GM18867 (cell line): ENCODE data around the gene MS4A14.
"Not testable (repeated sequence)": the region's sequence is repeated elsewhere in the genome, so short reads cannot be mapped to it uniquely, and the experiment has no call there.

Experiments
- ATAC-seq: cut with Tn5 transposase; IDR thresholded peaks from one replicate; pipeline ENCODE4 v1.9.1; 2021; ENCODE audit warnings: mild to moderate bottlenecking, moderate library complexity; ENCODE audit not compliant: unreplicated experiment

The MS4A14 gene

DNA sequence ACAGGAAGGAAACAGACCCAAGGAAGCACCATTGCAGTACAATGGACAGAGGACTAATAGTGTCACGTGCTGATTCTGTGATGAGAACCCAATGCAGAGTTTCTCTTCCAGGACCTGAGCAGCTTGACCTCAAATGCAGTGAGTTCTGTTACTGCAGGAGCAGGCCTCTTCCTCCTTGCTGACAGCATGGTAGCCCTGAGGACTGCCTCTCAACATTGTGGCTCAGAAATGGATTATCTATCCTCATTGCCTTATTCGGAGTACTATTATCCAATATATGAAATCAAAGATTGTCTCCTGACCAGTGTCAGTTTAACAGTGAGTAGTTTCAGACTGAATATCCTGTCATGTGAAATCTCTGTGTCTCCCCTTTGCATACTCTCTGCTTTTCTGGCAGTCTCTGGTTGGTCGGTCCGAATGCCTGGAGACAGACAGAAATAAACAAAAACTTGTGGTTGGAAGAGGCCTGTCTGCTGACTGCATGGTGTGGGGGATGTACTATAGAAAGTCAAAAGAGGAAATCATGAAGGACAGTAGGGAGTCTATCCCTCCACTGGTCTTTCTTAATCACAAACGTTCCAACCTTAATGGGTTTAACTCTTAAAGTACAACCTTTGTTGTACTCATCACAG lies 6.9 kb upstream of the MS4A14 start:
- peak; percentile 83 for ATAC-seq

DNA sequence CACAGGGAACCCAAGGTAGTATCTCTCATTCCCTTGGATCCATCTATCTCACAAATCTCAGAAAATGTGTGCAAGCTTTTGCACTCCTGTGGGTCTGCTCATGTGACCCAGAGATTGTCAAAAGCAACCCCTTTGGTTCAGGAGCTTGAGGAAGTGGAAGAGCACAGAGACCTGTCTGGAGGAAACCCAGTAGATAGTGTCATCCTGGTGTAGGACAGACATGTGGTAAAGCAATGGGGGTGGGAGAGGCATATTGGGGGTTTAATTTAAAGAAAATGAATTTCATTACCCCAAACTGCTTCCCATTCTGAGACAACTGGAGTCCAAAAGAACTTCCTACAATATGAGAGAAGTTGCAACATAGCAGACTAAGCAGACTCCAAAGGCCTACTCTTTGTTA lies 5.8 kb upstream of the MS4A14 start:
- ATAC-seq = no peak

DNA sequence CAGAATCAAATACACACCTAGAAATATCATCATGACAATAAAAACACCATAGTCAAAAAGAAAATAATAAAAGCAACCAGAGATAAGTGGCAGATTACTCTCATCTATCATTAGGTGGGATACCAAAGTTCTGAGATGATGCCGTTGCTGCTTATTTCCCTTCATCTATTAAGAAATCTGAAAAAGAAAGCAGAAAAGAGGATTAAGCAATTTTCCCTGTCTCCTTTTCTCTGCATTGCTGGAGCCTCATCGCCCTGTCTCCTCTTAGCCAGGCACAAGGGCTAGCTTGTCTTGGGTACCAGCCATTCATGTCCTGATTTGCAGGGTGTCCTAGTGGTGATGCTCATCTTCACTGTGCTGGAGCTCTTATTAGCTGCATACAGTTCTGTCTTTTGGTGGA lies 3.9 kb upstream of the MS4A14 start:
- no peak for ATAC-seq

DNA sequence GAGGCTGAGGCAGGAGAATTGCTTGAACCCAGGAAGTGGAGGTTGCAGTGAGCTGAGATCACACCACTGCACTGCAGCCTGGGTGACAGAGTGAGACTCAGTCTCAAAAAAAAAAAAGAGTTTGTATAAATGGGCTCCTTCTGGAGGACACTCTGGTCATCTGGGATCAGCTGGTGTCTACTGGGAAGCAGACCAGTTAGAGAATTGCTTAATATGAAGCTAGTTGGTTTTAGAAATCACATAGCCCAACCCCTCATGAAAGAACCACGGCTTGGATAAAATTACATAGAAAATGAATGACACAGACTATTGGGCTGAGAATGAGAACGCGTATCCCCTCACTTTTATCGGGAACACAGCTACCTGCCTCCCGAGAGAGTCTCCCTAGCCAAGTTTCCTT lies 3.2 kb upstream of the MS4A14 start:
- ATAC-seq = no peak

DNA sequence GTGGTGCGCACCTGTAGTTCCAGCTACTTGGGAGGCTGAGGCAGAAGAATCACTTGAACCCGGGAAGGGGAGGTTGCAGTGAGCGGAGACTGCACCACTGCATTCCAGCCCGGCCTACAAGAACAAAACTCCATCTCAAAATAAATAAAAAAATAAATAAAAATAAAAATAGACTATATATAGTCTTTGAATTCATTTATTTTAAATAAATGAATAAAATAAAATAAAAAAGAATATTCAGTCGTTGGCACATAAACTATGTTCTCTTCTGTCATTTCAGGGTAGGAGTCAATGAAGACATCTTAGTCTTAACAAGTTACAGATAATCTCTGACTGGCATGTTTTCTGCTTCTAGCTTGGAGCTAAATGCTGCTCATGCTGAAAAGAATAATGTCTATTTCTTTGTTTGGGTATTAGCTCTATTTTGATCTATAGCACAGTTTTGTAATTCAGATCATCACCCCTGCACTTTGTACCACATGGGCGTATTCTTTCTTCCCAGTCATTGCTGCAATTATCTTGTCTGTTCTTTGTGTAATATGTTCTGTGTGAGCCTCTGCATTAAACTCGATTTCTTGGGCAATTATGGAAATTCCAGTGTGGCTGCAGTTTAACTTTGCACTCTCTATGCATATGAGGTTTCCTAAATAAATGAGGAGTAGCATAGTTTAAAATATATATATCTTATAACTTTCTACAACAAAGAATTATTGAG lies 1.4 kb upstream of the MS4A14 start:
- ATAC-seq = no peak

DNA sequence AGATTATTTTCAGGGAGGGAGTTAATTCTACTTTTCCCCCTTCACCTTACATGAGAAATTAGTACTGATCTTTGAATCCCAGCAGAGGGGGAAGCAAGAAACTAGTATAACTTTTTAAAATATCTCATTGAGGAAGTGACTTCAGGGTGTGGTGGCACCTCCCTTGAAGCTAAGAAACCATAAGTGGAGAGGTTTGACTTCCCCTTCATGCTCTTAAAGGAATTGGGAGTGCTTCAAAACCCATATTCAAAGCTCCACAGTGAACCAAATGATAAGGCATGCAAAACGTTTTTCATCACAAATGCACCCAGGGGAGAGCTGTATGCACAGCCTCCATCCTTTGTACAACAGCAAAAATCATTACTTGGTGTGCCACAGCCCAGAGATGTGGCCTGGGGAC lies 540 bp downstream of the MS4A14 start:
- peak; percentile 80 for ATAC-seq

DNA sequence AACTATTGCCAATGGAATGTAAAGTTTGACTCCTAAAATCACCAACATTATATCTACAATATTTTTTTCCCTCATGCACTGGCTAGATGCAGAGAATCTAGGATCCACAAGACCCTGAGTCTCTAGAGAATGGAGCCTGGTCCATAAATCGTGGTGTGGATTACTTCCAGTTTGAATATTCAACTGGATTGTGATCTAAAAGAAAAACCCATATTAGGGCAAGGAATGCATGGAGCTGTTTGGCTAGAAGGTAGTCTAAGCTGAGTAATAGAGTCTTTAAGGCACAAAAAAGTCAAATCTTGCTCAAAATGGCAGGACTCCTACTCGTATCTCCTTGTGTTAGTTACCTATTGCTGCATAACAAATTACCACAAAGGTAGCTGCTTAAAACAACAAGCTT lies 23.8 kb downstream of the MS4A14 start:
- ATAC-seq = no peak

DNA sequence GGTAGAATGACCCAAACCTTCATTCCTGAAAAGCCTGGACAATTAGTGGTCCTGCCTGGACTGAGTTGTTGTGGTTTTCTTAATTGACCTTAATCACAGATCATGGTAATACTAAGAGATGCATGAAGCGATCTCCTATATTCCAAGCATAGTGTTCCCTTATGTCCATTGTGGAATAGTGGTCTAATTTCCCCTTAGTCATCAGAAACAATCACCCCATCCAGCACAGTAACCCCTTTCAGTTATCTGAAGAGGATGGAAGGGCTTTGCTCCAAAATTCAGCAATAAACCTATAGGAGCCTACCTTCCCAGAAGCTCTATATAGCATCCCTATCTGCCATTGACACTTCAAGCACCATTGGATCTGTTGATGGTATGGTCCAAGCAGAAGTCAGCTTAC lies 26.4 kb downstream of the MS4A14 start:
- ATAC-seq = no peak

DNA sequence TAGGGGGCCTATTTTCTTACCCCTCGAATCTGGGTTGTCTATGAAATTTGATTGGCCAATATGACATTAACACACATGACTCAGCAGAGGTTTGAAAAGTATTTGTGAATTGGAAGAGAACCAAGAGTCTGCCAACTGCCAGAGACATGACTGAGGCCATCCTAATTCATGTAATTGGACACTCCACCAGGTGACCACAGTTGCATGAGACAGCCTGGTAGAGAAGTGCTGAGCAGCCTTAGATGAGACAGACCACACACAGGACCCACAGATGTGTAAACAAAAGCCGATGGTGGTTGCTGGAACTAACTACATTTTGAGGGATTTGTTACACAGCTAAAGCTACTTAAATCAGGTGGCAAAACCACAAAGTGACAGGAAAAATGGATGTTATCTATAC lies 32.3 kb downstream of the MS4A14 start:
- ATAC-seq = no peak

DNA sequence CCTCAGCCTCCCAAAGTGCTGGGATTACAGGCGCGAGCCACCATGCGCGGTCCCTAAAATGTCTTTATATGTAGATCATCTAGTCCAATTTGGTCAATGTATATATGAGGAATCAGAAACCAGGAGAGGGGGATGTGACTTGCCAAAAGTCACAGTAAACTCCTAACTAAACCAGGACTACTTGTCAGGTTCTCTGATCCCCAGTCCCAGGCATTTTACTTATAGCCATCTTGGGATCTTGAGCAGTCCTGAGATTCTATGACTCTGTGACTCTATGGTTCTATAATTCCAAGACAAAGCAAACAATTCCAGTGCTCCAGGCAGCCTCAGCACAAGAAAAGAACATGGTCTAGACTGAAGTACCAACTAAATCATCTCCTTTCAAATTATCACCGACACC lies 33.0 kb downstream of the MS4A14 start, which contains the start of gene MS4A5:
Gene MS4A5, plus strand, starts transcription at position 301 of the 400 bp plus-strand sequence. CDS start 103 bp downstream, outside the sequence.
- no peak for ATAC-seq

DNA sequence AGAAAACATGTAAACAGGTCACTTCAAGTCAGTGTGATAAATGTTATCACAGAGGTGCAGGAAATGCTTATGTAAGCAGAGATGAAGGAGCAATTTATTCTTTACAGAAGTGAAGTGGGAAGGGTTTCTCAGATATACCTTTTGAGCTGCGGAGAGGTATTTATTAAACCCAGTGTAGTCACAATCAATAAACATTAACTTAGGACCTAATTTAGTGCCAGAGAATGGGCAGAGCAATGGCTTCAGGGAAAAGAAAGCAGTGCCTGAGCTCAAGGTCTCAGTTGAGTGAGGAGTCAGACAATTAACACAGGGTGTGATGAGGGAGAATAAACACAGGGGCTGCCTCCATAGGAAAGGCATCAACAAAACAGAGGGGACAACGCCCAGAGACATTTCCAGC lies 35.0 kb downstream of the MS4A14 start:
- ATAC-seq = no peak

DNA sequence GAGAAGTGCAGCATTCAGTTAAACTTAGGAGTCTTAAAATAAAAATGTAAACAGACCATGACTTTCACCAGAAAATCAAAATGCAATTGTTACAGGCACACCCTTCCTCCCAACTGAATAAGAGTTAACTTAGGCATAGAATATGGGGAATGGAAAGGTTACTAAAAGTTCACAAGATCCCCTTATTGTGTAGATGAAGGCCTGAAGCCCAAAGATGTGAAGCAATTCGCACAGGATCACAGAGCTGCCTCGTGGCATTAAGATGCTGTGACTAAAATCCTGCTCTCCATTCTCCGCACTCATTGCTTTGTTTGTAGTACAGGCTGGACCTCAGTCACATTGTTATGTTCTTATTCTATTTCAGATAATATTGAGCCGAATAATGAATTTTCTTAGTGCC lies 37.1 kb downstream of the MS4A14 start:
- ATAC-seq = no peak

DNA sequence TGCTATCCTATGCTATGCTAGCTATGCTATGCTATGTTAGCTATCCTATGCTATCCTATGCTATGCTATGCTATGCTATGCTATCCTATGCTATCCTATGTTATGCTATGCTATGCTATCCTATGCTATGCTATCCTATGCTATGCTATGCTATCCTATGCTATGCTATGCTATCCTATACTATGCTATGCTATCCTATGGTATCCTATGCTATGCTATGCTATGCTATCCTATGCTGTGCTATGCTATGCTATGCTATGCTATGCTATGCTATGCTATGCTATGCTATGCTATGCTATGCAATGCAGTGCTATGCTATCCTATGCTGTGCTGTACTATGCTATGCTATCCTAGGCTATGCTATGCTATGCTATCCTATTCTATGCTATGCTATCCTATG lies 50.8 kb downstream of the MS4A14 start:
- ATAC-seq = no peak

DNA sequence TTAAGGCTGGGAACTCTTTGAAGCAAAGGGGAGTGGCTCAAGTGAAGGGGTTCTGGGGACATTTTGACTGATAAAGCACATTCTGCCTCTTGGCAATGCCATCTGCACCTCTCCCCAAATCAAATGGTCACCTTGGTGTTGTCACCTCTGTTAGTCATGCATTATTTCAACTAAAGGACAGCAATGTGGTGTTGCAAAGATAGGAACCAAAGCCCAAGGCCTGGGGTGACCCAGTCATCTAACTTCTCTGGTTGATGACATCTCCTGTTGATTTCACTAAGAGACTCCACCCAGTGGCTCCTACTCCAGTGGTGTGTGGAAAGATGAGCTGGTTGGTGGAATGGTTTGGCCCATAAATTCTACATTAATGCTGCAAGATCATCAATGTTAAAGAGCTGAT lies 51.6 kb downstream of the MS4A14 start:
- ATAC-seq = no peak

DNA sequence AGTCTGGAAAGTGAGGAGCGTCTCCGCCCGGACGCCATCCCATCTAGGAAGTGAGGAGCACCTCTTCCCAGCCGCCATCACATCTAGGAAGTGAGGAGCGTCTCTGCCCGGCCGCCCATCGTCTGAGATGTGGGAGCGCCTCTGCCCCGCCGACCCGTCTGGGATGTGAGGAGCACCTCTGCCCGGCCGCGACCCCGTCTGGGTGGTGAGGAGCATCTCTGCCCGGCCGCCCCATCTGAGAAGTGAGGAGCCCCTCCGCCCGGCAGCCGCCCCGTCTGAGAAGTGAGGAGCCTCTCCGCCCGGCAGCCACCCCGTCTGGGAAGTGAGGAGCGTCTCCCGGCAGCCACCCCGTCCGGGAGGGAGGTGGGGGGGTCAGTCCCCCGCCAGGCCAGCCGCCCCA lies 54.9 kb downstream of the MS4A14 start:
- not testable (repeated sequence) for ATAC-seq

DNA sequence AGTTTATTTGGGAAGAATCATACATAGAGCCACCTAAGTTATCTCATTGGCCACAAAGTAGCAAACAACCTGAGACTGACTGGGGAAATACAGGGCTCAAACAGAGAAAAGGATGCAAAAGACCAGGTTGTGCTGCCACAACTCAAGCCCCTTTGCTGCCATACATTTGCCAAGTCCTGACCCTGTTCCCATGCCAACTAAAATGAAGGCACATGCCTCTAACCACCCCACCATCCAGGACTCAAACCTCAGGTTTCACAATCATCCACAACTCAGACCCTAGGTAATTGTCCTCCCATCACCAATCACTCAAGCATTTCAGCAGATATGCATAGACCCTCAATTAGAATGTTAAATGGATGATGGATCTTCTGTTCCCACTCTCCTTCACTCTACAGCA lies 58.0 kb downstream of the MS4A14 start:
- ATAC-seq = no peak

DNA sequence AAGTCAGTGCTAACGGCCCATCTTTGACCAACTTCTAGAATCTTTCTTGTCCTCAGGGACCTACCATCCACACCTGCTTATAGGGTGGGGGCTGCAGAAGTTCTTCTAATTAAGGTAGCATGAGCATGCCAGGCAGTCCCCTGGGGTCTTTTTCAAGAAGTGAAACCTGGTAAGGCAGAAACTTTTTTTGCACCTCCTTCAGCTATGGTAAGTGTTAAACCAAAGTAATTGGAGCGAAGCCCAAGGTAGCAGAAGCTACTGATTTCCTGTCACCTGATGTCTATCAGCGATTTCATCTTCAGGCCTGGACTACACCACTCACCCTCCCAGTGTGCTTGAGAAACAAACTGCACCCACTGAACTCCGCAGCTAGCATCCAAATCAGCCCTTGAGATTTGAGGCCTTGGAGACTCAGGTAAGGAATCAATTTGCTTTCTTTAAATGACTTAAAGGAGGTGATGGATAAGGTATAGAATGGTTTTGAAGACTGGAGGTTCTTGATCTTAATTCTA lies 59.3 kb downstream of the MS4A14 start, which contains the start of gene MS4A1:
Gene MS4A1, plus strand, starts transcription at position 317 of the 512 bp plus-strand sequence. CDS start 6,528 bp downstream, outside the sequence.
- ATAC-seq = peak; percentile 85

DNA sequence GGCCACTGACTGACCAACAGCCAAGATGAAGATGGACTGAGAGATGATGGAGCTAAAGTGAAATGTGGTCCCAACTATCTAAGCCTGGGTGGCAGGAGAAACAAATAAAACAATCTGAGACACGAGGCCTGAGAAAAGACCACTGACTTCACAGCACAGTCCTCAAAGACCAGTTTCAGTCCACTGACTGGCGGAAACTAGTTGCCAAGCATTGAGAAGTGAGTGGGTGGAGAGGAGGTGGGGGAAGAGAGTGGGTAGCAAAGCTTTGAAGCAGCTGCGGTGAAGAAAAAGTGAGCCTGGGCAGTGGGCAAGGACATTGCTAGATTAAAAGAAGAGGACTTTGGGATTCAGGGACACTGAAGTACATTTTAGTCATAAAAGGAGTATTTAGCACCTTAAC lies 61.3 kb downstream of the MS4A14 start:
- ATAC-seq = peak; percentile 40

DNA sequence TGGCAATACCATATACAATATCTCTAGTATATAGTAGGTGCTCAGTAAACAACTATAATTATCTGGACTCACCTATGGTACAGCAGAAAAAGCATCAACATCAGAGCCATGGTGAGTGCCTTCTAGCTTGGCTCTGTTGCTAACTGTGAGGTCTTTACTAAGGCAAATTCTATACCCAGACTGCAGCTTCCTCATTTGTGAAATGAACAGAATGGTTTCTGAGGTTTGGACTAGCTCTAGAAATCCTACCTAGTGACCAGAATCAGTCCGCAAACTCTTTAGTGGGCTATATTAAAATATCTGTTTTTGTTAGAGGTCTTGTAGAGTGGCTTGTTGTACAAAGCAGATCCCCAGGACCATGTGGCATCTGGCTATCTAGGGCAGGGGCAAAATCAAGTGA lies 63.1 kb downstream of the MS4A14 start:
- ATAC-seq = peak; percentile 25
